Suprapubic skin (tissue), 4 donors: ENCODE measurements around the gene GADL1.

ENCODE experiments used
- CTCF ChIP-seq, 2 donors: fragments of 200-600 bp in 1 of 2; fragments of 450-650 bp in 1 of 2; sonication (generic) in 1 of 2; IDR thresholded peaks; one replicate each; pipeline ENCODE4 v1.5.1; 2016 to 2019; ENCODE audit warnings: antibody characterized with exemption in 2 of 2, mild to moderate bottlenecking in 1 of 2, moderate library complexity in 1 of 2
- EP300 ChIP-seq: sonication (generic); formaldehyde crosslinking; IDR thresholded peaks from one replicate; pipeline ENCODE4 v1.6.1; 2017; ENCODE audit warnings: antibody characterized with exemption
- POLR2A ChIP-seq, 2 donors: fragments of 450-650 bp; IDR thresholded peaks; one replicate each; pipeline ENCODE4 v1.6.1; 2017; ENCODE audit warnings: antibody characterized with exemption in 2 of 2, mild to moderate bottlenecking in 2 of 2, moderate library complexity in 2 of 2
- POLR2AphosphoS5 ChIP-seq, 3 donors: sonication (generic); formaldehyde crosslinking; IDR thresholded peaks; one replicate each; pipeline ENCODE4 v1.6.1; 2017; ENCODE audit warnings: antibody characterized with exemption in 3 of 3

DNA sequence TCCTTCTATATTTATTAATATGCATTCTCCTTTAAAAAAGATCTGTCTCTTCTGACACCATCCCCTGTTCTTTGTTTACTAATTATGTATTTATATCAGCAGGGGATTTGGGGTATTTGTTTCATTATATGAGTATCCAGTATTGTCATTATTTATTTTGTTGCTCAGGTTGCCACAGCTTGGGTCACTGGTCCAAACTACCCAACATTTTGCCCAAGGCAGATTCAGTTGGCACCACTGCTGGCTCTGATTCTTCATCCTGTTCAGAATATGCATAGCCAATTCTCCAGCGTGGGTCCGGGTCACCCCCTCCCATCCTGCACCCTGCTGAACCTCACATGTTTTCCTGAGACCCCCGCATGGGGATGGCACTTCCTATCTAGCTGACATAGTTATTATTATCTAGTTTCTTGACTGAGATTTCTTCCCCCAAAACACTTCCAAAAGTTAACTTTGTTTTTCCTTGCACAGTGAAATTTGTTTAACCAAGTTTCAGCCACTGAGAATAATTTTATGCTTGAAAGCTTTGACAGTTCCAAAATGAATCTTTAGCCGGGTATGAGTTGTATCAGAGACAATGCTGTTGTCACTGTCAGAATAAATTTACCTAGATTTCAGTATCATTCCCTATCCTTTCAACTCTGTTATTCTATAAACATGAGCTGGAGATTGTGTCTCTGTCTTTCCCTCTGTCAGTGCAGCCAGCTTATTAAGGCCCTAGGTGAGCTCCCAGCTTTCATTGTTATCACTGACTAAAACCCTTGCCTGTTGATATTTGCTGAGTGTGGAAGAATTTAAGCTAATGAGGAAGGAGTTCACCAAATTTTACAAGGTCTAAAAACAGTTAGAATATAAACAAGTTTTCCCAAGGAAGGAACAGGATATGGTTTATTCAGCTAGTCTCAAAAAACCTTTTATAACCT lies 217.8 kb downstream of the GADL1 start:
- TF ChIP-seq POLR2AphosphoS5 (IDR thresholded peaks at IDR 0.05): no peak
- no peak for TF ChIP-seq CTCF (IDR thresholded peaks at IDR 0.05)
- no peak for TF ChIP-seq POLR2A (IDR thresholded peaks at IDR 0.05)
- no peak for TF ChIP-seq EP300
